ENCODE data around the gene CDK17.
"Not testable (repeated sequence)": the region's sequence is repeated elsewhere in the genome, so short reads cannot be mapped to it uniquely, and the experiment has no call there.

CDK17 gene

DNA sequence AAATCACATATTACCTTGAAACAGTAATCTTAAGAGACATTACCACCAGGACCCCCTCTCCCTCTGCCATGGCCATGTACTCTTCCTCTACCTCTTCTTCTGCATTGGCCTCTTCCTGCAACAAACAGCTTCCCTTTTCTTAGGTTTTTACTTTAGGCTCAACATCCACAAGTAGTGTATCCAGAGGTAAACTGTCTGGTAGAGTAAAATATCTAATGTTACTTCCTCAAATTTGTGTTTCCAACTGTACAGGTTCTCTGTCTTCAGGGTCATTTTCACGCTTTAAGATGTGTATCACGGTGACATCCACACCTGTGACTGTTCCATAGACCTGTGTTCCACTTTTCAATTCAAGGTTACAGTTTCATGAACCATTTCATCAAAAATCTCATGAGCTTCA lies 13.4 kb downstream of the CDK17 start:
- no peak for DNase-seq

- no peak for DNase-seq
These were observed 16.2 kb downstream of the CDK17 start for GRCh38 chr12:96383991-96384390.

DNA sequence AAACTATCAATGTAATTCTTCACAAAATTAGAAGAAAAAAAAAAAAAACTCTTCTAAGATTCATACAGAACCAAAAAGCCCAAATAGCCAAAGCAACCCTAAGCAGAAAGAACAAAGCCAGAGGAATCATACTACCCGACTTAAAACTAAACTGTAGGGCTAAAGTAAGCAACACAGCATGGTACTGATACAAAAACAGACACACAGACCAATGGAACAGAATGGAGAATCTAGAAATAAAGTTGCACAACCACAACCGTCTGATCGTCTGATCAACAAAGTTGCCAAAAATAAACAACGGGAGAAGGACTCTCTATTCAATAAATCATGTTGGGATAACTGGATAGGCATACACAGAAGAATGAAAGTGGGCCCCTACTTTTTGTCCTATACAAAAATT lies 16.9 kb downstream of the CDK17 start:
- DNase-seq = no peak

DNA sequence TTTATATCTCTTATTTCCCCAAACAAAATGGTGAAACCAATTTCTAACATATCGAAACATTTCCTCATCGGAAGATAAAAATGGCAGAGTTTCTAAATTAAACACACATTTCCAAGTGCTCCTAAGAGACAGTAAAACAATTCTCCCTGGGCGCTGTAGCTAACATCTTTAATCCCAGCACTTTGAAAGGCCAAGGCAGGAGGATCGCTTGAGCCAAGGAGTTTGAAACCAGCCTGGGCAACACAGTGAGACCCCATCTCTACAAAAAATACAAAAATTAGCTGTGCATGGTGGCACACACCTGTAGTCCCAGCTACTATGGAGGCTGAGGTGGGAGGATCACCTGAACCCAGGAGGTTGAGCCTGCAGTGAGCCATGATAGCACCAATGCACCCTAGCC lies 20.5 kb downstream of the CDK17 start:
- DNase-seq = not testable (repeated sequence)

- no peak for DNase-seq
These were observed 21.9 kb downstream of the CDK17 start for GRCh38 chr12:96378319-96378718.

- no peak for DNase-seq
These were observed 23.4 kb downstream of the CDK17 start for GRCh38 chr12:96376865-96377264.

DNA sequence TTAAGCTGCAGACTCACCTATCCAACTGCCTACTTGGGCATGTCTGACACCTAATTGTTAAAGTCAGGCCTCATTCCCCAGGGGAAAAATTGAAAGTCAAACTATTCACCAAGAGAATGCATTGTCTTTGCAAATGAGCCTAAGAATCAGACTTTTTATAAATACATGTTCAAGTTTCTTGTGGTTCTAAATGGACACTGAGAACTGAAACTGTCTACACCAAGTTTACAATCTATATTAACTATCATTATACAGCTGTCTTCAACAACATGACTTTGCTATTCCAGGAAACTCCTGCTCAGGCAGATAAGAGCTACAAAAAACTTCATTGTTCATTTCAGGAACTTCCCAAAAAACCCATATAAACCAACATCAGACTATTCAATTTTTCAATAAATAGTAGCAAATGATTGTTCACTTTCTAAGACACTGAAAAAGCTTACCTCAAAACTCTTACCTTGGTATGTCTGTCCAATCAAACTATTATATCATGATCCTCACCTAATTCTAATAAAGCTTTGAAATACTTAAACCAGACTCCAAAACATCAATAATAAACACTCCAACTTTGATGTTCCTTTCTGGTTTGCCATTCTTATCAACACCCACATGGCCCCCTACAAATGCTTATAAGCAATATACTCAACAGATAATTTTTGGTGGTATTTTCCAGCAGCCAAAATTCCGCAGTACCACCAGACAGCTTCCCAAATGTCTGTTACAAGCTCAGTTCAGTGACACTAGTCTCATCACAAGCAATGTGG lies 24.2 kb downstream of the CDK17 start:
- DNase-seq = no peak

DNA sequence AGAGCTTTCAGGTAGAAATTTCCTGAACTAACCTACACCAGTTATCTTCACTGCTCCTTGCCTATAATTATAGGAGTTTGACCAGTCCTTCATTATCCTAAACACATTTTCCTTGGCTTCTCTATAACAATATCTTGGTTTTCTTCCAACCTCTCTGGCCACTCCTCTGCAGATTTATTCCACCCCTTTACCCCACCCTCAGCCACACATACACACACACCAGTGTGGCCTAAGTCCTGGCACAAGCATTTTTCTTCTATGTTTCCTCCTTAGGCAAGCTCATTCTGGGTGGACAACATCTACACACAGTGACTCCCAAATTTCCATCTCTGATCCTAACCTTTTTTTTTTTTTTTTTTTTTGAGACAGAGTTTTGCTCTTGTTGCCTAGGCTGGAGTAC lies 25.1 kb downstream of the CDK17 start:
- no peak for DNase-seq

- no peak for DNase-seq
These were observed 28.2 kb downstream of the CDK17 start for GRCh38 chr12:96371790-96372699.

GRCh38 chr12:96371138-96371789 lies 29.0 kb downstream of the CDK17 start:
- DNase-seq = no peak

GRCh38 chr12:96368687-96369086 lies 31.6 kb downstream of the CDK17 start:
- no peak for DNase-seq

- DNase-seq = no peak
These were observed 32.0 kb downstream of the CDK17 start for GRCh38 chr12:96368233-96368632.

- DNase-seq = no peak
These were observed 33.9 kb downstream of the CDK17 start for GRCh38 chr12:96366381-96366654.

DNA sequence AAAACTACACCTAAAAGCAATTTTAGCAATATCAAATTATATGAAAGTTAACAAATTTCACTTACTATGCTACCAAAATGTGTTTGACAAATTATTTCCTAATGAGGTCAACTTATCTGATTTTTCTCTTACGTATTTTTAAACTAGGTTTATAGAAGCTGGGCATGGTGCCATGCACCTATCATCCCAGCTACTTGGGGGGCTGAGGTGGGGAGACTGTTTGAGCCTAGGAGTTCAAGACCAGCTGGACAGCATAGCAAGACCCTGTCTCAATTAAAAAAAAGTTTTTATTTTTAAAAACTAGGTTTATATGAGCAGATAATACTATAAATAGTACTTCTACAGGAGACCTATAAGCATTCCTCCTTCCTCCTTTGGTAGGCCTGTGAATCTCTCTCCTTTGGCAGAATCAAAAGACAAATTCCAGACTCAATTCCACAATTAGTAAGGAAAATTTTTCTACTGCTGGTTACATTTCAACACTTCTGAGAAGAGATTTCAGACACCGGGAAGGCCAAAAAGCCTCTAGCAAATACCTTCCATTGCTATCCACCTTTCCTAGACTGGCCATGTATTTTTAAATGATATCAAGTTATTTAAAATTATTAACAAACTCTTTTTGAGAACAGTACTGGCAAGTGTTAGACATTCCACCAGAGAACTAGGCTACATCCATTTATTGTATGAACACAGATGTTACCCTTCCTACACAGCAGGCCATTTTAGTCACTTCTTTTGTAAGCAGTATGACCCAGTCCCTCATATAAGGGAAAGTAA lies 34.4 kb downstream of the CDK17 start:
- no peak for DNase-seq

DNA sequence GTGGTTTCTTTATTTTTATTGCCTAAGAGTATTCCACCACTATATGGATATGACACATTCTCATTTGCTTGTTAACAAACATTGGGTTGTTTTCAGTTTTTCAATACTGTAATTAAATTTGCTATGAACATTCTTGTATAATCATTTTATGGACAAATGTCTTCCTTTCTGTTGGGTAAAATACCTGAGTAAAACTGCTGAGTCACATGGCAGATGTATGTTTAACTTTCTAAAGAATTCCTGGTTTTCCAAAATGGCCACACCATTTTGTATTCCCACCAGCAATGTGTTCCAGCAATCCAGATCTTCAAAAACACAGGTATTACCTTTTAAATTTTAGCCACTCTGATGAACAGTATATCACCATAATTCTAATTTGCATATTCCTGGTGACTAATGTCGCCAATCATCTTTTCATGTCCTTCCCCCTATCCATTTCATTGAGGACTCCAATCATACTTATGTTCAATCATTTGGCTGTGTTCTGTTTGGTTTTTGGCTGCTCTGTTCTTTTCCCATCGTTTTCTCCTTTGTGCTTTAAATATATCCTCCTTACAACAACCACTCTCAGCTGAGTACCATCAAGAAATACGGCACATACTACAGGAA lies 36.0 kb downstream of the CDK17 start:
- no peak for DNase-seq

DNA sequence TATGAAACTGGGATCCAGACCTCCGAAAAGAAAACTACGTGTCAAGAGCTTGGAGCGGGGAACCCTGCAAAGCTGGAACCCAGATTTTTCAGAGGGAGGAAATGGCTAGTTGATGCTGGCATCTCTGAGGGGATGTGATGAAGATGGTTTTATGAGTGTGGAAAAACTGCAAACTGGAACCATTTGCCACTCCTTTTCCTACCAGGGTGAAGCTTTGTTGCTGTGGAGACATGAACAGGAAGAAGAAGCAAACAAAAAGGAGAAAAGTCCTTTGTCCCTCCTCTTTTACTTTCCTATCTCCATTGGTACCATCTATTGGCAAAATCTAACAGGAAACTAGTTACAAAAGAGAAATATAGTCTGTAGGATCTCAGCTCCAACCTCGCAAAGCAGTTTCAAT lies 39.2 kb downstream of the CDK17 start:
- DNase-seq = no peak

- DNase-seq = no peak
These were observed 39.7 kb downstream of the CDK17 start for GRCh38 chr12:96360550-96360949.

GRCh38 chr12:96359328-96359727 lies 40.9 kb downstream of the CDK17 start:
- DNase-seq = no peak

DNA sequence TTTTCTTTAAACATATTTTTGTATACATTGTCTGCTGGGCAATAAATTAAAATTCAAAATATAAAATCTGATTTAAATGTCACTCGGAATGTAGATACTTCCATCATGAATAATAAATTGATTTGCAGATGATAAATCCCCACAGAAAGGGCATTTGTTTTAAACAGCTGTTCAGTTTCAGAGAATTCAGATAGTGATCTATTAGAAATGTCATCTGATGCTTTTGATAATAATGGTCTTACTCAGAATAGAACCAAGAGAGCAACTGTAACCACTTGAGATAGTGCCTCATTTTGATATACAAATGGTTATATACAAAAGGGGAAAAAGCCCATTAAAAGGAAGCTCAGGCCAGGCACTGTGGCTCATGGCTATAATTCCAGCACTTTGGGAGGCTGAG lies 43.4 kb downstream of the CDK17 start:
- no peak for DNase-seq

GRCh38 chr12:96354844-96355534 lies 45.2 kb downstream of the CDK17 start:
- no peak for DNase-seq

DNA sequence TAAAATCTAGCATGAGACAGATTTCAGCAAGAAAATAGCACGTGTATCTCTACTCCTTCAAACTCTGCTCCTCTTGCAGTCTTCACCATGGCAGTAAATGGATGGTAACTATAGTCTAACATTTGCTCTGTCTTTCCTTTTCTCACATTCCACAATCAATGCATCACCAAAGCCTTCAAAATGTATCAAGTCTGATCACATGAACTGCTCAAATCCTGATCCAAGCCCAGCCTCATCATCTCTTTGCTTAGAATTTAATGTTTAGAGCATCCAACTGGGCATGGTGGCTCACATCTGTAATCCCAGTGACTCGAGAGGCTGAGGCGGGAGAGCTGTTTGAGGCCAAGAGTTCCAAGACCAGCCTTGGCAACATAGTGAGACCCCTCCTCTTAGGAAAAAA lies 45.9 kb downstream of the CDK17 start:
- no peak for DNase-seq
